Lung (tissue), 12 donors: ENCODE data around the gene LDLRAD4. TPM values are rescaled to one million over a fixed set of nuclear protein-coding genes. Genes with fewer than 3 reads are reported as not detected.

Experiments
- ATAC-seq: fragments of 200-7000 bp; cut with Tn5 transposase; one replicate; pipeline ENCODE4 v1.9.1; 2020; ENCODE audit warnings: moderate number of reproducible peaks; ENCODE audit not compliant: insufficient read depth, low FRiP score
- DNase-seq, 3 donors: peaks; one replicate each; pipeline ENCODE4 v3.0.0-alpha.2; 2013 to 2017
- H3K27ac ChIP-seq, 2 donors: one replicate each; pipeline ENCODE4 v1.5.1; 2013; ENCODE audit warnings: mild to moderate bottlenecking in 2 of 2, moderate library complexity in 2 of 2, control low read depth in 1 of 2, inconsistent platforms in 1 of 2, low read depth in 1 of 2, low read length in 1 of 2
- H3K27me3 ChIP-seq, 3 donors: one replicate each; pipeline ENCODE4 v1.5.1; 2013; ENCODE audit warnings: low read length in 2 of 3; ENCODE audit not compliant: control insufficient read depth in 3 of 3, insufficient read depth in 3 of 3
- H3K36me3 ChIP-seq, 4 donors: one replicate each; pipeline ENCODE4 v1.5.1; 2013; ENCODE audit warnings: low read length in 4 of 4, mild to moderate bottlenecking in 1 of 4, moderate library complexity in 1 of 4; ENCODE audit not compliant: control insufficient read depth in 4 of 4, insufficient read depth in 4 of 4
- H3K4me1 ChIP-seq, 5 donors: one replicate each; pipeline ENCODE4 v1.5.1; 2013; ENCODE audit warnings: low read length in 5 of 5, mild to moderate bottlenecking in 2 of 5, moderate library complexity in 1 of 5; ENCODE audit not compliant: control insufficient read depth in 5 of 5, insufficient read depth in 5 of 5
- H3K4me3 ChIP-seq: one replicate; pipeline ENCODE4 v1.5.1; 2013; ENCODE audit warnings: mild to moderate bottlenecking, control low read depth, moderate library complexity
- H3K9ac ChIP-seq, 2 donors: one replicate each; pipeline ENCODE4 v1.5.1; 2013; ENCODE audit warnings: low read length in 2 of 2, control low read depth in 1 of 2; ENCODE audit not compliant: insufficient read depth in 1 of 2
- H3K9me3 ChIP-seq, 4 donors: one replicate each; pipeline ENCODE4 v1.5.1; 2013; ENCODE audit warnings: low read length in 3 of 4, mild to moderate bottlenecking in 1 of 4, moderate library complexity in 1 of 4; ENCODE audit not compliant: control insufficient read depth in 4 of 4, insufficient read depth in 3 of 4
- CTCF ChIP-seq: IDR thresholded peaks from 2 replicates; pipeline ENCODE4 v1.5.1; 2012; ENCODE audit warnings: mild to moderate bottlenecking; ENCODE audit errors: control extremely low read depth, extremely low read depth
- WGBS, 2 donors: extraction: QIAGEN DNeasy Blood & Tissue Kit; methylation state at CpG; one replicate each; pipeline ENCODE4 v1.1.7; 2013; 5-methylcytosine and 5-hydroxymethylcytosine counted together
- polyA plus RNA-seq, 2 donors: library from polyadenylated mRNA; stranded (reverse); fragments of 200-250 nt; gene quantifications; one replicate each; pipeline ENCODE4 v1.2.1, GENCODE V29; 2013
- total RNA-seq, 2 donors: library from RNA; depleted of rRNA in 1 of 2; stranded (reverse); fragments of >200 nt in 1 of 2; gene quantifications; one replicate each; pipeline ENCODE4 v1.2.1, GENCODE V29; 2014 to 2021
- donor health status: control.
- donor health status: control.
- donor health status: Bipolar disorder and iron deficiency.
- donor health status: healthy.
- donor health status: DM: yes; HTN: yes; CAD: no.

The LDLRAD4 gene
- total and polyA plus RNA-seq, 4 donors: 3.2 to 62.4 (median 19.9) TPM

- Histone ChIP-seq H3K4me1 (peaks cover 8 to 25% (median 14%) of the 10 kb centered on the region in 5 donors), H3K36me3 (no peaks in the 10 kb centered on the region), H3K27me3 (no peaks in the 10 kb centered on the region), H3K4me3 (no peak overlapping the region), H3K27ac (no peak overlapping the region), H3K9ac (no peak overlapping the region), H3K9me3 (no peaks in the 10 kb centered on the region)
- no peak for TF ChIP-seq CTCF
- WGBS, 2 donors: 84 to 90% methylated on average over 8 of the region's 8 CpGs
- no peak for DNase-seq
- no peak for ATAC-seq
Measured at GRCh38 chr18:13257361-13257980, 38.9 kb downstream of the LDLRAD4 start.

- ATAC-seq (peak; percentile 29), DNase-seq (no peak)
- Histone ChIP-seq H3K27ac (no peak overlapping the region), H3K9me3 (no peaks in the 10 kb centered on the region), H3K4me3 (no peak overlapping the region), H3K4me1 (peaks cover 8 to 27% (median 14%) of the 10 kb centered on the region in 5 donors), H3K27me3 (no peaks in the 10 kb centered on the region), H3K36me3 (no peaks in the 10 kb centered on the region), H3K9ac (no peak overlapping the region)
- TF ChIP-seq CTCF: no peak
- WGBS, 2 donors: 33 to 48% methylated on average over 6 of the region's 6 CpGs
Measured at GRCh38 chr18:13258921-13259320, 40.4 kb downstream of the LDLRAD4 start.

GRCh38 chr18:13259701-13260100 is 41.1 kb downstream of the LDLRAD4 start:
- 53 to 55% methylated on average over 7 of the region's 7 CpGs for WGBS, 2 donors
- H3K9me3 ChIP-seq: no peaks in the 10 kb centered on the region
- H3K27ac ChIP-seq: no peak overlapping the region
- no peak overlapping the region for H3K9ac ChIP-seq
- DNase-seq (no peak), ATAC-seq (no peak)
- H3K27me3 ChIP-seq: no peaks in the 10 kb centered on the region
- H3K4me3 ChIP-seq: no peak overlapping the region
- H3K36me3 ChIP-seq: no peaks in the 10 kb centered on the region
- H3K4me1 ChIP-seq: peaks cover 8 to 35% (median 15%) of the 10 kb centered on the region in 5 donors
- TF ChIP-seq CTCF: no peak
